NCI-H2196 treated with DMSO at 0.1 percent for 48 hours (cell line): ENCODE data around the gene TMED1.
"Not testable (repeated sequence)": the region's sequence is repeated elsewhere in the genome, so short reads cannot be mapped to it uniquely, and the experiment has no call there.

Experiments
- DNase-seq: peaks from one replicate; lab custom pipeline; 2025; ENCODE audit not compliant: unreplicated experiment; lab: John Stamatoyannopoulos, UW

TMED1 gene

GRCh38 chr19:10862561-10863106, 26.6 kb upstream of the TMED1 start:
- DNase-seq, result no peak

GRCh38 chr19:10861103-10861651, 25.2 kb upstream of the TMED1 start:
- DNase-seq, result no peak

- DNase-seq, result no peak
Observed at GRCh38 chr19:10858204-10858828, 22.3 kb upstream of the TMED1 start.

- not testable (repeated sequence) for DNase-seq
Observed at GRCh38 chr19:10856899-10857298, 20.9 kb upstream of the TMED1 start.

- DNase-seq, result no peak
Observed at GRCh38 chr19:10855879-10856522, 20.0 kb upstream of the TMED1 start.

- DNase-seq, result no peak
Observed at GRCh38 chr19:10854350-10855089, 18.5 kb upstream of the TMED1 start.

- no peak for DNase-seq
Observed at GRCh38 chr19:10852941-10853340, 16.9 kb upstream of the TMED1 start.

GRCh38 chr19:10852098-10852800, 16.2 kb upstream of the TMED1 start:
- DNase-seq, result no peak

- no peak for DNase-seq
Observed at GRCh38 chr19:10850631-10851030, 14.6 kb upstream of the TMED1 start.

- DNase-seq, result no peak
Observed at GRCh38 chr19:10848230-10848856, 12.3 kb upstream of the TMED1 start, which contains the start of gene C19orf38. Gene C19orf38, plus strand, starts transcription at chr19:10848415. Its CDS starts 94 bp downstream, at chr19:10848509.

- no peak for DNase-seq
Observed at GRCh38 chr19:10846500-10847202, 10.6 kb upstream of the TMED1 start.

- DNase-seq, result no peak
Observed at GRCh38 chr19:10842788-10843187, 6.8 kb upstream of the TMED1 start.

- DNase-seq, result no peak
Observed at GRCh38 chr19:10839114-10840050, 3.4 kb upstream of the TMED1 start.

GRCh38 chr19:10838377-10838776, 2.4 kb upstream of the TMED1 start:
- DNase-seq, result no peak

GRCh38 chr19:10837649-10838048, 1.6 kb upstream of the TMED1 start:
- not testable (repeated sequence) for DNase-seq

GRCh38 chr19:10836479-10837330, 693 bp upstream of the TMED1 start:
- peak; percentile 82 for DNase-seq

- DNase-seq, result no peak
Observed at GRCh38 chr19:10835089-10835753, 791 bp downstream of the TMED1 start.
